ENCODE data around the gene SLC7A5.
"Not testable (repeated sequence)": the region's sequence is repeated elsewhere in the genome, so short reads cannot be mapped to it uniquely, and the experiment has no call there.

GRCh38 chr16:87911106-87911763, 41.9 kb upstream of the SLC7A5 start:
- TF ChIP-seq CTCF, POLR2AphosphoS5, POLR2A (IDR thresholded peaks at IDR 0.05): not testable (repeated sequence)

Measured in transverse colon (tissue), 4 donors.